ENCODE measurements around the gene CRISPLD2. TPM values are rescaled to one million over a fixed set of nuclear protein-coding genes. Genes with fewer than 3 reads are reported as not detected.

CRISPLD2 gene
- total RNA-seq, 1 donor from 2014 or later, result 6.1 TPM

DNA sequence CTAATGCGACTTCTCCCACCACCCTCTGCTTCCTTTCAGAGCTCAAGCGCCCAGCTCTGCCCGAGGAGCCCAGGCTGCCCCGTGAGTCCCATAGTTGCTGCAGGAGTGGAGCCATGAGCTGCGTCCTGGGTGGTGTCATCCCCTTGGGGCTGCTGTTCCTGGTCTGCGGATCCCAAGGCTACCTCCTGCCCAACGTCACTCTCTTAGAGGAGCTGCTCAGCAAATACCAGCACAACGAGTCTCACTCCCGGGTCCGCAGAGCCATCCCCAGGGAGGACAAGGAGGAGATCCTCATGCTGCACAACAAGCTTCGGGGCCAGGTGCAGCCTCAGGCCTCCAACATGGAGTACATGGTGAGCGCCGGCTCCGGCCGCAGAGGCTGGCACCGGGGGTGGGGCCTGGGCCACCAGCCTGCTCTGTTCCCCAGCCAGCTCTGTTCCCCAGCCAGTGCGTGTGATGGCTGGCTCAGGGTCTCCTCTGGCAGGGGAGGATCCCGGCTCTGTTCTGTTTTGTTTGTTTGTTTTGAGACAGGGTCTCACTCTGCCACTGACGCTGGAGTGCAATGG lies 18.7 kb downstream of the CRISPLD2 start:
- DNase-seq (ENCODE audit: low read depth), result peak; percentile 37

- DNase-seq (ENCODE audit: low read depth), result no peak
Observed at GRCh38 chr16:84839054-84839453, 19.3 kb downstream of the CRISPLD2 start.

- peak; percentile 72 for DNase-seq (ENCODE audit: low read depth)
Observed at GRCh38 chr16:84839956-84840355, 20.2 kb downstream of the CRISPLD2 start.

DNA sequence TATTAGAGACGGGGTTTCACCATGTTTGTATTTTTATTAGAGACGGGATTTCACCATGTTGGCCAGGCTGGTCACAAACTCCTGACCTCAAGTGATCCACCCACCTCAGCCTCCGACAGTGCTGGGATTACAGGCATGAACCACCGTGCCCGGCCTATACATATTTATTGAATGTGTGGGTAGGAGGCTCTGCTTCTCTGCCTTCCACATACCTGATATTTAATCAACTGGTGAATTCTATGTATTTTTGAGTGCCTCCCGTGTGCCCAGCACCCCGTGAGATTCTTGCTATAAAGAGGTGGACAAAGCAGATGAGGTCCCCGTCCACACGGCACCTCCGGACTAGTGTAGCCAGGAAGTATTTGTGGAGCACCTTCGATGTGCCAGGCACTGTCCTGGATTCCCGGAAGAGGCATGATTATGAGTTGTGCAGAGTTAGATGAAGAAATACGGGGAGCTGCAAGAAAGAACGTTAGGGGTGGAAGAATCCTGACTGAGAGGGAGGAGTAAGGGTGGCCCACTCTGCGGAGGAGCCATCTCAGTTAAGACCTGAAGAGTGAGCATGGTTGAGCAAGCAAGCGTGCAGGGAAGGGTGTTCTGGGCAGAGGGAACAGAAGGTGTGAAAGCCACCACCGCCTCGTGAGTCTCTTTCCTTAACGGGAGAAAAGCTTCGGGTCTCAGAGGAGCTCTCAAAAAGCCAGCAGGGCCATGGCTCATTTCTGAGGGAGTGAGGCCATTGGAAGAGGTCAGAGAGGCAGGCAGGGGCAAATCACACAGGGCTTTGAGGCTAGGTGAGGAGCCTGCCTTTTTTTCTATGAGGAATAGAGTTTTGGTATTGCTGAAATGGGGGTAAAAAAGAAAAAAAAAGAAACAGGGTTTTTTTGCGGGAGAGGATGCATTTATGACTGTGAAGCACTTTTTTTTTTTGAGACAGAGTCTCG lies 21.2 kb downstream of the CRISPLD2 start:
- no peak for DNase-seq (ENCODE audit: low read depth)

- DNase-seq (ENCODE audit: low read depth), result no peak
Observed at GRCh38 chr16:84841787-84842300, 22.1 kb downstream of the CRISPLD2 start.

GRCh38 chr16:84842516-84843148 lies 22.8 kb downstream of the CRISPLD2 start:
- DNase-seq (ENCODE audit: low read depth), result no peak

GRCh38 chr16:84843149-84844048 lies 23.6 kb downstream of the CRISPLD2 start:
- DNase-seq (ENCODE audit: low read depth), result no peak

DNA sequence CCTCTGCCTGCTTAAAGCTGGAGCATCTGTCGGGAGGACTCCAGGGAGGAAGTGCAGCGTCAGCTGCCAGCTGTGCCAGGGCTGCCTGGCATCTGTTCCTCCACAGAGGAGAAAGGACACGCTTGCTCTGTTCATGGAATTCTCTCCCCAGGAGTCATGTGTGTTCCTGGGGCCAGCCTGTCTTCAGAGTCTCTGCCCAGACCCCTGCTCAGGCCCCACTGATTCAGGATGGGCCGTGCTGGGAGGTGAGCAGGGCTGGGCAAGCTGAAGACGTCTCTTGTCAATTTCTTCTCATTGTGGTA lies 24.2 kb downstream of the CRISPLD2 start:
- DNase-seq (ENCODE audit: low read depth), result peak; percentile 90

GRCh38 chr16:84844559-84845495 lies 25.0 kb downstream of the CRISPLD2 start:
- DNase-seq (ENCODE audit: low read depth), result no peak

GRCh38 chr16:84845496-84846002 lies 25.8 kb downstream of the CRISPLD2 start:
- DNase-seq (ENCODE audit: low read depth), result no peak

GRCh38 chr16:84847564-84848355 lies 28.0 kb downstream of the CRISPLD2 start:
- no peak for DNase-seq (ENCODE audit: low read depth)

DNA sequence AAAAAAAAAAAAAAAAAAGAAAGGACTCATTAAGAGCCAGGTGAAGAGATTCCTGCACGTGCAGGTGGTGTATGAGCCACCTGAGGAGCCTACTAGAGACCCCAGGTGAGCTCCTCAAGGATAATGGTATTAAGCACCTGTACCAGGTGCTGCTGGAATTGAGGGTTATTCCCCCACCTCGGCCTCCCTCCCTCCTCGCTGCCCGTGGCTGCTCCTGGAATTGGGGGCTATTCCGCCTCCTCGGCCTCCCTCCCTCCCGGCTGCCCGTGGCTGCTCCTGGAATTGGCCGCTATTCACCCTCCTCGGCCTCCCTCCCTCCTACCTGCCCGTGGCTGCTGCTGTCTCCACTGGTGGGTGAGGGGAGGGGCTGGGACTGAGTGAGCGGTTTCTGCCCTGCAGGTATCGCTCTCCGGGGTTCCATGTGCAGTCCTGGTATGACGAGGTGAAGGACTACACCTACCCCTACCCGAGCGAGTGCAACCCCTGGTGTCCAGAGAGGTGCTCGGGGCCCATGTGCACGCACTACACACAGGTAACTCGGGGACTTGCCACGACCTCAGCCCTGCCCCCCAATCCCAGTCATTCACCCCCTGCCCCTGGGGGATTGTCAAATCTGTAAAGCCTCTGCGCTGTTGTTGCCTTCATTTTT lies 29.3 kb downstream of the CRISPLD2 start:
- DNase-seq (ENCODE audit: low read depth), result no peak

DNA sequence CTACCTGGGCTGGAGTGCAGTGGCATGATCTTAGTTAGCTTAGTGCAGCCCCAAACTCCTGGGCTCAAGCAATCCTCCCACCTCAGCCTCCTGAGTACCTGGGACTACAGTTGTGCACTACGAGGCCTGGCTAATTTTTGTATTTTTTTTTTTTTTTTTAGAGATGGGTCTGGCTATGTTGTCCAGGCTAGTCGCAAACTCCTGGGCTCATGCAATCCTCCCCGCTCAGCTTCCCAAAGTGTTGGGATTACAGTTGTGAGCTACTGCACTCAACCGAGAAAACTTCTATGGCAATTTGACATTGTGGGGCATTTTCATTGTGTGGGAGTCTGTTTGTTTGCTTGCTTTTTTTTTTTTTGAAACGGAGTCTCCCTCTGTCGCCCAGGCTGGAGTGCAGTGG lies 30.0 kb downstream of the CRISPLD2 start:
- DNase-seq (ENCODE audit: low read depth), result no peak

GRCh38 chr16:84850714-84851113 lies 30.9 kb downstream of the CRISPLD2 start:
- no peak for DNase-seq (ENCODE audit: low read depth)

DNA sequence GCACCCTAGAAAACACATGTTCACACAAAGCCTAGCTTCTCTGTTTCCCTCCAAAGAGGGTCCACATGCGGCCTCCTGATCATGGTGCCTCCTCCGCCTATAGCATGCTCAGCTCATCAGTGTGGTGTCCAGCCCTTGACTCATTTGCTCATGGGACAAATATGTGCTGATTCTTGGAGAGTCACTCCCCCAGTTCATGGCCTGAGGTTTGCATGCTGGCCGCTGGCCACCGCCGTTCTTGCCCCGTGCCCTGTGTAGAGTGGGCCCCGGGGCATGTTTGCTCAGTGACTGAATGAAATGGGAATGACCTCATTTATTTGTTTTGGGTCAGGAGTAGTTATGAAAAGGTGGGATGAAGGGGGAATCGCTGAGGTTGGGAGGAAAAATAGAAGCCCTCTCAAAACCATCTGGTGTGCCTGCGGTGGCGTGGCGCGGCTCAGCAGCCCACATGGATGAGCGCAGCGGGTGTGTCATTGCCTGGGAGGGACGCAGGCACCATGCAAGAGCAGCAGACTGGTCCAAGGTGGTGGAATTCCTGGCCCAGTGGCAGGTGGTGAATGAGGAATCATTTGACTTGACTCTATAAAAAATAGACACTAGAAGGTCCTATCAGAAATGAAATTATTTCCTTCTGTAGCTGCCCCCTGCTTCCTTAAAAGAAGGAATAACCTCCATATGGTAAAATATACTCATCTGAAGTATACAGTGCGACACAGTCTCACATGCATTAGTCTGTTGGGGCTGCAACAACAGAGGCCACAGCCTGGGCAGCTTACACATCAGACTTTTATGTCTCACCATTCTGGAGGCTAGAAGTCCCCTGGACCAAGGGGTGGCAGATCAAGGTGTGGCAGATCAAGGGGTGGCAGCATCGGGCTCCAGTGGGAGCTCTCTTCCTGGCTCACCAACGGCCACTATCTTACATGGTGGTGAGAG lies 31.7 kb downstream of the CRISPLD2 start:
- peak; percentile 93 for DNase-seq (ENCODE audit: low read depth)

DNA sequence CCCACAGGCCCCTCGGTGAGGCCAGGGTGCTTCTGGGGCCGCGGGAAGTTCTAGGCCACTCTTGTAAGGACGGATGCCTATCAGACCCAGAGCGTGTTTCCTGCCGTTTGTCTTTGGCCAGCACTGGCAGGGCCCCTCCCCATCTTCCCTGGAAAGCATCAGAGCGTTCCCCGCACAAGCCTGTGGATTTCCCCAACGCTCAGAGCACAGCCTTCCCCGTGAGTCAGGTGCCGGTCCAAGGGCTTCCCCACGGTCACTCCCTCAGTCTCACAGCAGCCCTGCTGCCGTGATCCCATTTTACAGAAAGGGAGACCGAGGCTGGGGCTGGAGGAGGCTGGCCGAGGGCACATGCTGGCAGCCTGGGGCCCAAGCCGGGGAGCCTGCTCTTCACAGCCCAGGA lies 33.7 kb downstream of the CRISPLD2 start:
- DNase-seq (ENCODE audit: low read depth), result no peak

- DNase-seq (ENCODE audit: low read depth), result no peak
Observed at GRCh38 chr16:84854759-84855158, 35.0 kb downstream of the CRISPLD2 start.
